OCI-LY7 (cell line): ENCODE data around the gene ANKRD44.

Experiments used
- CTCF ChIP-seq: fragments of 200-600 bp; sonication (generic); conservative IDR thresholded peaks from 2 replicates; pipeline ENCODE4 v1.5.1; 2014; ENCODE audit warnings: mild to moderate bottlenecking, antibody characterized with exemption, low read length, moderate library complexity, mixed read lengths
- EZH2phosphoT487 ChIP-seq: fragments of 200-600 bp; sonication (generic); IDR thresholded peaks from 2 replicates; pipeline ENCODE4 v1.6.1; 2018; ENCODE audit warnings: low read depth, borderline replicate concordance, mild to moderate bottlenecking, mixed run types, antibody characterized with exemption, low read length, moderate library complexity, mixed read lengths

DNA sequence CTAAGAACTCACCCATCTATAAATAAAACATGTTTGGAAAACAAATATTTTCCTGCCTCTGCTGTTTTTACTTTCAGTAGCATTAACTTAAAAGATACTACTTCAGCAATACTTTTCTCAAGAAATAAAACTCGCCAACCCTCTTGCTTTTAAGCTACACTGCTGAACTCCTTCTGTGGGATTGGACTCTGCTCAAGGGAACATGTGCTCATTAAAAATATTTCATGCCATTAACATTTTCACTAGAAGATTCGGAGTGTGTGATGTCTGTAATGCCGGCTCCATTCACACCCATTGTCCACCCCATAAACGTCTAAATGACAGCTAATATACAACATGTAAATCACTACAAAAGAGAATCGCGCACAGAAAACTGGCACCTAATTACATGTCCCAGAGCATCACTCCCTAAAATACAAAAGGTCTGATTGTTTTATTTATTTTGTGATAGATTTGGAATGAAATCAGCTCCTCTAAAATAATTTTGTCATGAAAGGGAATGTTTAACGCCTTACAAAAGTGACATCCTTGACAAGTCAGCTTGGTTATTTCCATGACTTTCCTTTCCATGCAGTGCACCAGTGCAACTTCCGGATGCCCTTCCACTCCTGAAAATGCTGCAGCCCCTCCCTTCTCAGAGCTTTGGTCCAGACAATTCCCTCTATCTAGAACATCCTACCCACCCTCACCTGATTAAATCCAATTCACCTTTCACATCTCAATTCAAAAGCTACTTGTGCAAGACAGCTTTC is 73.1 kb downstream of the ANKRD44 start:
- TF ChIP-seq CTCF (no peak), EZH2phosphoT487 (no peak)
